Astrocyte (in vitro differentiated cells and primary cell): ENCODE data around the gene CACNA2D1. TPM values are rescaled to one million over a fixed set of nuclear protein-coding genes. Genes with fewer than 3 reads are reported as not detected.
A peak's percentile ranks its signal among the peaks of the same experiment; 100 is the strongest.

Experiments used
- DNase-seq: peaks from one replicate; pipeline ENCODE4 v3.0.0-alpha.2; 2010; ENCODE audit warnings: low read depth
- FAIRE-seq: peaks from 2 replicates; lab custom pipeline; 2011; peaks lifted over from hg19 to GRCh38; lab: Jason Lieb, UNC
- H2AFZ ChIP-seq: 2 replicates; pipeline ENCODE4 v1.6.0; 2012; ENCODE audit warnings: low read depth, low read length, inconsistent platforms
- H3K27ac ChIP-seq: 2 replicates; pipeline ENCODE4 v1.5.1; 2011; ENCODE audit warnings: low read depth, low read length, inconsistent platforms
- H3K27me3 ChIP-seq: 2 replicates; pipeline ENCODE4 v1.6.0; 2011; ENCODE audit warnings: low read length, inconsistent platforms; ENCODE audit not compliant: insufficient read depth
- H3K36me3 ChIP-seq: 2 replicates; pipeline ENCODE4 v1.5.1; 2011; ENCODE audit warnings: low read length, inconsistent platforms; ENCODE audit not compliant: insufficient read depth
- H3K4me1 ChIP-seq: 2 replicates; pipeline ENCODE4 v1.5.1; 2011; ENCODE audit warnings: low read length, inconsistent platforms; ENCODE audit not compliant: insufficient read depth
- H3K4me2 ChIP-seq: 2 replicates; pipeline ENCODE4 v1.6.0; 2012; ENCODE audit warnings: low read length, inconsistent platforms
- H3K4me3 ChIP-seq: 2 replicates; pipeline ENCODE4 v1.5.1; 2011; ENCODE audit warnings: low read depth, mild to moderate bottlenecking, low read length, inconsistent platforms; ENCODE audit not compliant: insufficient read depth
- H3K79me2 ChIP-seq: 2 replicates; pipeline ENCODE4 v1.6.0; 2012; ENCODE audit warnings: mild to moderate bottlenecking, low read length, inconsistent platforms; ENCODE audit not compliant: insufficient read depth
- H3K9ac ChIP-seq: 2 replicates; pipeline ENCODE4 v1.6.0; 2012; ENCODE audit warnings: mild to moderate bottlenecking, low read length, inconsistent platforms
- H3K9me3 ChIP-seq: 2 replicates; pipeline ENCODE4 v1.5.1; 2012; ENCODE audit warnings: low read depth, mild to moderate bottlenecking, low read length, inconsistent platforms; ENCODE audit not compliant: insufficient read depth
- H4K20me1 ChIP-seq: 2 replicates; pipeline ENCODE4 v1.6.0; 2012; ENCODE audit warnings: low read length, inconsistent platforms; ENCODE audit not compliant: insufficient read depth
- H3K27ac Mint-ChIP-seq: one replicate; pipeline ENCODE4 v1.8.0; 2021; ENCODE audit warnings: mild to moderate bottlenecking, mixed read lengths; ENCODE audit not compliant: unreplicated experiment
- H3K27me3 Mint-ChIP-seq: one replicate; pipeline ENCODE4 v1.8.0; 2021; ENCODE audit warnings: low read depth, mixed read lengths; ENCODE audit not compliant: unreplicated experiment
- H3K36me3 Mint-ChIP-seq: one replicate; pipeline ENCODE4 v1.8.0; 2021; ENCODE audit warnings: low read depth, mixed read lengths; ENCODE audit not compliant: unreplicated experiment
- H3K4me1 Mint-ChIP-seq: one replicate; pipeline ENCODE4 v1.8.0; 2021; ENCODE audit warnings: low read depth, mixed read lengths; ENCODE audit not compliant: unreplicated experiment
- H3K4me3 Mint-ChIP-seq: one replicate; pipeline ENCODE4 v1.8.0; 2021; ENCODE audit warnings: mild to moderate bottlenecking, moderate library complexity, mixed read lengths; ENCODE audit not compliant: unreplicated experiment
- H3K9me3 Mint-ChIP-seq: one replicate; pipeline ENCODE4 v1.8.0; 2021; ENCODE audit warnings: mild to moderate bottlenecking, mixed read lengths; ENCODE audit not compliant: unreplicated experiment
- CTCF ChIP-seq: IDR thresholded peaks from 2 replicates; pipeline ENCODE4 v1.5.1; 2011; ENCODE audit warnings: low read depth, mild to moderate bottlenecking, inconsistent platforms, low read length, moderate library complexity; ENCODE audit not compliant: insufficient read depth
- EZH2 ChIP-seq: IDR thresholded peaks from 2 replicates; pipeline ENCODE4 v1.6.1; 2012; ENCODE audit warnings: mild to moderate bottlenecking, low read length, inconsistent platforms; ENCODE audit not compliant: insufficient read depth
- total RNA-seq: library from RNA; stranded (reverse); gene quantifications from 2 replicates; pipeline ENCODE4 v1.2.1, GENCODE V29; 2021

The CACNA2D1 gene
- total RNA-seq, 1 donor from 2014 or later = 53.4 TPM

GRCh38 chr7:82286798-82287140, 156.8 kb downstream of the CACNA2D1 start:
- peaks cover 18% of the 10 kb centered on the region for H3K4me1 Mint-ChIP-seq
- Histone ChIP-seq H3K36me3 (no peaks in the 10 kb centered on the region), H3K4me3 (no peak overlapping the region), H4K20me1 (peaks cover 3% of the 10 kb centered on the region), H3K4me1 (peaks cover 6% of the 10 kb centered on the region), H3K27me3 (no peaks in the 10 kb centered on the region), H2AFZ (no peak overlapping the region), H3K27ac (no peak overlapping the region), H3K9ac (no peak overlapping the region), H3K4me2 (no peak overlapping the region), H3K79me2 (no peaks in the 10 kb centered on the region), H3K9me3 (no peaks in the 10 kb centered on the region)
- H3K36me3 Mint-ChIP-seq = no peaks in the 10 kb centered on the region
- H3K27ac Mint-ChIP-seq = no peak overlapping the region
- FAIRE-seq = no peak
- DNase-seq = no peak
- no peaks in the 10 kb centered on the region for H3K9me3 Mint-ChIP-seq
- no peak overlapping the region for H3K4me3 Mint-ChIP-seq
- TF ChIP-seq CTCF (no peak), EZH2 (no peak)
- H3K27me3 Mint-ChIP-seq = no peaks in the 10 kb centered on the region

- FAIRE-seq (no peak), DNase-seq (no peak)
- Histone ChIP-seq H3K27ac (no peak overlapping the region), H3K4me2 (peak overlapping the region; percentile 31), H3K9ac (no peak overlapping the region), H3K4me1 (peaks cover 6% of the 10 kb centered on the region), H3K79me2 (no peaks in the 10 kb centered on the region), H3K27me3 (no peaks in the 10 kb centered on the region), H4K20me1 (peaks cover 3% of the 10 kb centered on the region), H3K4me3 (no peak overlapping the region), H3K36me3 (no peaks in the 10 kb centered on the region), H2AFZ (no peak overlapping the region), H3K9me3 (no peaks in the 10 kb centered on the region)
- Mint-ChIP-seq H3K4me3 (no peak overlapping the region), H3K27me3 (no peaks in the 10 kb centered on the region), H3K9me3 (no peaks in the 10 kb centered on the region), H3K27ac (no peak overlapping the region), H3K4me1 (peaks cover 18% of the 10 kb centered on the region), H3K36me3 (no peaks in the 10 kb centered on the region)
- TF ChIP-seq EZH2 (no peak), CTCF (no peak)
These were observed 157.3 kb downstream of the CACNA2D1 start for GRCh38 chr7:82286096-82286797.

- Histone ChIP-seq H3K9me3 (no peaks in the 10 kb centered on the region), H3K27ac (no peak overlapping the region), H3K27me3 (no peaks in the 10 kb centered on the region), H2AFZ (no peak overlapping the region), H3K4me3 (no peak overlapping the region), H3K9ac (no peak overlapping the region), H3K79me2 (no peaks in the 10 kb centered on the region), H3K4me1 (peaks cover 6% of the 10 kb centered on the region), H3K36me3 (no peaks in the 10 kb centered on the region), H4K20me1 (peaks cover 3% of the 10 kb centered on the region), H3K4me2 (no peak overlapping the region)
- no peak overlapping the region for H3K4me3 Mint-ChIP-seq
- FAIRE-seq (no peak), DNase-seq (no peak)
- TF ChIP-seq EZH2 = no peak
- TF ChIP-seq CTCF = no peak
- no peaks in the 10 kb centered on the region for H3K27me3 Mint-ChIP-seq
- no peaks in the 10 kb centered on the region for H3K36me3 Mint-ChIP-seq
- H3K9me3 Mint-ChIP-seq = no peaks in the 10 kb centered on the region
- H3K27ac Mint-ChIP-seq = no peak overlapping the region
- H3K4me1 Mint-ChIP-seq = peaks cover 18% of the 10 kb centered on the region
These were observed 158.5 kb downstream of the CACNA2D1 start for GRCh38 chr7:82284936-82285519.
